ENCODE measurements around the gene DYDC1.
A peak's percentile ranks its signal among the peaks of the same experiment; 100 is the strongest.

GRCh38 chr10:80290474-80291220 lies 65.9 kb downstream of the DYDC1 start:
- TF ChIP-seq RAD21 (IDR thresholded peaks at IDR 0.05) = peak; percentile 15 to 59
- TF ChIP-seq, protein P1, sequence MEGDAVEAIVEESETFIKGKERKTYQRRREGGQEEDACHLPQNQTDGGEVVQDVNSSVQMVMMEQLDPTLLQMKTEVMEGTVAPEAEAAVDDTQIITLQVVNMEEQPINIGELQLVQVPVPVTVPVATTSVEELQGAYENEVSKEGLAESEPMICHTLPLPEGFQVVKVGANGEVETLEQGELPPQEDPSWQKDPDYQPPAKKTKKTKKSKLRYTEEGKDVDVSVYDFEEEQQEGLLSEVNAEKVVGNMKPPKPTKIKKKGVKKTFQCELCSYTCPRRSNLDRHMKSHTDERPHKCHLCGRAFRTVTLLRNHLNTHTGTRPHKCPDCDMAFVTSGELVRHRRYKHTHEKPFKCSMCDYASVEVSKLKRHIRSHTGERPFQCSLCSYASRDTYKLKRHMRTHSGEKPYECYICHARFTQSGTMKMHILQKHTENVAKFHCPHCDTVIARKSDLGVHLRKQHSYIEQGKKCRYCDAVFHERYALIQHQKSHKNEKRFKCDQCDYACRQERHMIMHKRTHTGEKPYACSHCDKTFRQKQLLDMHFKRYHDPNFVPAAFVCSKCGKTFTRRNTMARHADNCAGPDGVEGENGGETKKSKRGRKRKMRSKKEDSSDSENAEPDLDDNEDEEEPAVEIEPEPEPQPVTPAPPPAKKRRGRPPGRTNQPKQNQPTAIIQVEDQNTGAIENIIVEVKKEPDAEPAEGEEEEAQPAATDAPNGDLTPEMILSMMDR (IDR thresholded peaks at IDR 0.05; ENCODE audit: low read depth, low read length, missing input control) = no peak
- peak; percentile 88 to 92 for TF ChIP-seq RXRA (IDR thresholded peaks at IDR 0.05)
- peak; percentile 95 for TF ChIP-seq SP1 (IDR thresholded peaks at IDR 0.05)
- TF ChIP-seq, protein P2, sequence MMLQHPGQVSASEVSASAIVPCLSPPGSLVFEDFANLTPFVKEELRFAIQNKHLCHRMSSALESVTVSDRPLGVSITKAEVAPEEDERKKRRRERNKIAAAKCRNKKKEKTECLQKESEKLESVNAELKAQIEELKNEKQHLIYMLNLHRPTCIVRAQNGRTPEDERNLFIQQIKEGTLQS (IDR thresholded peaks at IDR 0.05) = peak; percentile 45
- TF ChIP-seq ZBTB33 (IDR thresholded peaks at IDR 0.05) = peak; percentile 39
- TF ChIP-seq TAF1 (conservative IDR thresholded peaks at IDR 0.05) = peak; percentile 70
- peak; percentile 31 for TF ChIP-seq REST (IDR thresholded peaks at IDR 0.05)
- peak in 1 of 2 donors; percentile 43 for TF ChIP-seq EGR1 (IDR thresholded peaks at IDR 0.05; ENCODE audit: low read depth in 2 of 2)
- peak; percentile 89 for TF ChIP-seq HNF4G (IDR thresholded peaks at IDR 0.05)
